Adrenal gland (tissue), 5 donors: ENCODE results near the gene PRPF38B.

Experiments used
- CTCF ChIP-seq, 6 experiments: fragments of 450-650 bp in 4 of 6; fragments of 200-600 bp in 2 of 6; sonication (generic) in 1 of 6; IDR thresholded peaks; 1 replicate in 5 of 6; 2 replicates in 1 of 6; pipeline versions ENCODE4 v1.5.1 to v1.8.0; 2016 to 2021; ENCODE audit warnings: antibody characterized with exemption in 6 of 6, mild to moderate bottlenecking in 2 of 6, moderate library complexity in 1 of 6
- POLR2A ChIP-seq, 2 donors: fragments of 450-650 bp; IDR thresholded peaks; one replicate each; pipeline ENCODE4 v1.6.1; 2017; ENCODE audit warnings: antibody characterized with exemption in 2 of 2, mild to moderate bottlenecking in 2 of 2, moderate library complexity in 1 of 2
- donor health status: DM: no; HTN: no; CAD: no.

GRCh38 chr1:108699375-108700332 lies 7.5 kb downstream of the PRPF38B start:
- no peak for TF ChIP-seq POLR2A (IDR thresholded peaks at IDR 0.05)
- no peak for TF ChIP-seq CTCF (IDR thresholded peaks at IDR 0.05)
